HepG2 (cell line): ENCODE measurements around the gene THOC7. TPM values are rescaled to one million over a fixed set of nuclear protein-coding genes. Genes with fewer than 3 reads are reported as not detected.

Experiments
- CREB3 ChIP-seq: sonication (generic); formaldehyde crosslinking; IDR thresholded peaks from 2 replicates; pipeline ENCODE4 v1.5.0; 2020; ENCODE audit warnings: missing genetic modification reagents
- DDIT3 ChIP-seq: sonication (generic); formaldehyde crosslinking; IDR thresholded peaks from 2 replicates; pipeline ENCODE4 v1.4.0; 2020; ENCODE audit warnings: mild to moderate bottlenecking, missing genetic modification reagents
- HHEX ChIP-seq: IDR thresholded peaks from 2 replicates; pipeline ENCODE4 v1.6.1; 2016; ENCODE audit warnings: control low read depth
- NCOR1 ChIP-seq: fragments of 200-600 bp; sonication (generic); IDR thresholded peaks from 2 replicates; pipeline ENCODE4 v1.7.0; 2017; ENCODE audit warnings: antibody characterized with exemption, low read length, borderline replicate concordance
- PAXIP1 ChIP-seq: sonication (generic); formaldehyde crosslinking; conservative IDR thresholded peaks from 2 replicates; pipeline ENCODE4 v1.4.0; 2020; ENCODE audit warnings: mild to moderate bottlenecking, missing genetic modification reagents, moderate library complexity
- SETDB1 ChIP-seq: sonication (generic); formaldehyde crosslinking; IDR thresholded peaks from 2 replicates; pipeline ENCODE4 v1.5.1; 2020; ENCODE audit warnings: missing genetic modification reagents, mild to moderate bottlenecking, borderline replicate concordance
- SIN3B ChIP-seq: fragments of 150-350 bp; IDR thresholded peaks from 2 replicates; pipeline ENCODE4 v1.6.1; 2014; ENCODE audit warnings: low read length
- ZBTB20 ChIP-seq: sonication (generic); formaldehyde crosslinking; IDR thresholded peaks from 2 replicates; pipeline ENCODE4 v1.8.1; 2023; ENCODE audit warnings: missing genetic modification reagents, low read depth, mild to moderate bottlenecking, borderline replicate concordance
- ZBTB34 ChIP-seq: sonication (generic); formaldehyde crosslinking; IDR thresholded peaks from 2 replicates; pipeline ENCODE4 v1.8.0; 2022; ENCODE audit warnings: mild to moderate bottlenecking, missing genetic modification reagents
- ZC3H4 ChIP-seq: sonication (generic); formaldehyde crosslinking; IDR thresholded peaks from 2 replicates; pipeline ENCODE4 v1.4.0; 2020; ENCODE audit warnings: missing genetic modification reagents, borderline replicate concordance
- ZNF18 ChIP-seq: sonication (generic); formaldehyde crosslinking; IDR thresholded peaks from 2 replicates; pipeline ENCODE4 v1.8.0; 2022; ENCODE audit warnings: mild to moderate bottlenecking, missing genetic modification reagents; ENCODE audit not compliant: insufficient replicate concordance
- ZNF672 ChIP-seq: sonication (generic); formaldehyde crosslinking; IDR thresholded peaks from 2 replicates; pipeline ENCODE4 v1.8.1; 2022; ENCODE audit warnings: missing genetic modification reagents
- ZNF704 ChIP-seq: sonication (generic); formaldehyde crosslinking; IDR thresholded peaks from 2 replicates; pipeline ENCODE4 v1.8.1; 2023; ENCODE audit warnings: mild to moderate bottlenecking, inconsistent platforms, moderate library complexity, missing genetic modification reagents, borderline replicate concordance
- ZNF710 ChIP-seq: sonication (generic); formaldehyde crosslinking; IDR thresholded peaks from 2 replicates; pipeline ENCODE4 v1.5.0; 2020; ENCODE audit warnings: mild to moderate bottlenecking, missing genetic modification reagents, borderline replicate concordance
- ZSCAN30 ChIP-seq: sonication (generic); formaldehyde crosslinking; IDR thresholded peaks from 2 replicates; pipeline ENCODE4 v1.5.0; 2020; ENCODE audit warnings: mild to moderate bottlenecking, missing genetic modification reagents
- polyA plus RNA-seq, 8 experiments: library from polyadenylated mRNA; depleted of rRNA in 3 of 8; stranded (reverse) in 7 of 8; unstranded in 1 of 8; fragments of >200 nt; fragmentation: Illumina TruSeq in 4 of 8; extraction: Trizol in 4 of 8; gene quantifications; 2 replicates each; pipeline versions ENCODE4 v1.2.1 to v1.2.3, GENCODE V29; 2011 to 2016; ENCODE audit warnings: low read depth in 4 of 8, missing spikeins in 1 of 8, mixed read lengths in 1 of 8; ENCODE audit not compliant: insufficient read depth in 1 of 8
- total RNA-seq, 5 experiments: library from RNA; depleted of rRNA; stranded (reverse); fragments of >200 nt; fragmentation: Illumina TruSeq; extraction: Trizol; gene quantifications; 2 replicates each; pipeline ENCODE4 v1.2.3, GENCODE V29; 2016; ENCODE audit warnings: low read depth in 1 of 5

THOC7 gene
- total and polyA plus RNA-seq, 2 of the 13 experiments (the other 11 are each of a cell fraction or from before 2014, with no cell fraction given) = 32.8 to 63.5 TPM

GRCh38 chr3:63911873-63912767 is 48.5 kb upstream of the THOC7 start, which contains the start of gene SCAANT1 (continued):
- TF ChIP-seq ZNF672 (CRISPR knock-in tag) = no peak
- TF ChIP-seq HHEX = no peak
- no peak for TF ChIP-seq ZC3H4
- peak; percentile 28; the same call in 1 of the 2 replicates for TF ChIP-seq ZBTB20
- TF ChIP-seq ZBTB34 (CRISPR knock-in tag) = no peak
- TF ChIP-seq PAXIP1 = peak; percentile 69
- no peak; the same call in 1 of the 2 replicates for TF ChIP-seq NCOR1
- no peak for TF ChIP-seq ZSCAN30 (CRISPR knock-in tag)
- TF ChIP-seq DDIT3 = no peak
- TF ChIP-seq ZNF710 (CRISPR knock-in tag) = no peak
- TF ChIP-seq SETDB1 (CRISPR knock-in tag) = no peak
- TF ChIP-seq ZNF18 (CRISPR knock-in tag) = no peak
- no peak for TF ChIP-seq ZNF704 (CRISPR knock-in tag)
- no peak for TF ChIP-seq CREB3 (CRISPR knock-in tag)
- TF ChIP-seq SIN3B = no peak
